Right lung (tissue), 5 donors: Measurements from ENCODE around the gene GYPC. TPM values are rescaled to one million over a fixed set of nuclear protein-coding genes. Genes with fewer than 3 reads are reported as not detected.

Source experiments
- DNase-seq, 2 donors: peaks; one replicate each; pipeline ENCODE4 v3.0.0-alpha.2; 2013
- polyA plus RNA-seq, 5 donors: library from polyadenylated mRNA; unstranded; fragments of 120-200 nt; gene quantifications; one replicate each; pipeline versions ENCODE4 v1.2.1 to v1.2.3, GENCODE V29; 2013; ENCODE audit warnings: inconsistent platforms in 1 of 5, low replicate concordance in 1 of 5; ENCODE audit not compliant: insufficient read length in 5 of 5, insufficient read depth in 1 of 5

GYPC gene
- polyA plus RNA-seq, 5 donors = 57.8 to 84.0 (median 76.0) TPM

DNA sequence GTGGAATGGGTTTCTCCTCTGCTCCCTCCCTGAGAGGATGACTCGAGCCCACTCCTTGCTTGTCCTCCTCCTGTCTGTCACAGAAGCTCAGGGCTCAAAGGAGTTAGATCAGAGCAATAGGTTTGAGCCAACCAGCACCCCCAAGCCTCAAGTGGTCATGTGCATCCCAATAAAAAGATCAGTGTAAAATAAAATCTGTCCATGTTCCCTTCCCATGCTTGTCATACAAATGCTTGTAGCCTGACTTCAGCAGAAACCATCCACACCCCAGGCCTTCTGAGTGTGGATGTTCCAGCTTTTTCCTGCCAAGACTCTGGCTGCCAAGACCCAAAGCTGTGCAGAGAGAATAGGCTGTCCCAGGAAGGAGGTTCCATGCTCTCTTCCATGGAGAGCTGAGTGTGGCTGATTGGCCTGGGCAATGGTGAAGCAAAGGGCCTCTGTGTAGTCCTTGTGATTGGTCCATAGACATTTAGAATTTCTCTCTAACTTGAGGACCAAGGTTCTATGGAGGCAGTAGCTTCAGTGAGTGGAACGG, 67.4 kb downstream of the GYPC start:
- DNase-seq = no peak

DNA sequence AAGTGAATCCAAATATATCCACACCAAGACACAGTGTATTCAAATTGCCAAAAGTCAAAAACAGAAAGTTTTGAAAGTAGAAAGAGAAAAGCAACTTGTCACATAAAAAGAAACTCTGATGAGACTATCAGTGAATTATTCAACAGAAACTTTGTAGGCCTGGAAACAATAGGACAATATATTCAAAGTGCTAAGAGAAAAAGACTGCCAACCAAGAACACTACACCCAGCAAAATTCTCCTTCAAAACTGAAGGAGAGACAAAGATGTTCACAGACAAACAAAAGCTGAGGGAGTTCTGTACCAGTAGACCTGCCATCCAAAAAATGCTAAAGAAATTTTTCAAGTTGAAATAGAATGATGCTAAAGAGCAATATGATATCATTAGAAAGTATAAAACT, 69.6 kb downstream of the GYPC start:
- DNase-seq = no peak

- no peak for DNase-seq
Measured at GRCh38 chr2:126729896-126730295, 73.9 kb downstream of the GYPC start.

- DNase-seq = no peak
Measured at GRCh38 chr2:126730655-126731054, 74.7 kb downstream of the GYPC start.

DNA sequence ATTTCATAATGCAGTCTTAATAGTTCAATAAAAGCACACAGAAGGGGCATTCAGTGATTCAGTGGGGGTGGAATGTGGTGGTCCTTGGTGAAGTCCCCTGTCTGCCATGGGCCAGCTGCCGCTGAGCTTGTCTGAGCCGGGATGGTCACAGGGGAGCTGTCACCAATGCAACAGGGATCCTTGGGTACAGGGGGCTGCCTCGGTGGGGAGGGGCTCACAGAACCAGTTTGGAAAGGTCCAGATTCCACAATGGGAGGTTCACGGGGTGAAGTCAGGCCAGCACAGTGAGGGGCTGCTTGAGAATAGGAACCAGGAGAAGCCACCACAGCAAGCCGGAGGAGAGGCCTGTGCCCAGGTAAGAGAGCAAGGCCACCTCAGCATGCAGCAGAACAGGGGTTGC, 75.4 kb downstream of the GYPC start:
- DNase-seq = no peak

DNA sequence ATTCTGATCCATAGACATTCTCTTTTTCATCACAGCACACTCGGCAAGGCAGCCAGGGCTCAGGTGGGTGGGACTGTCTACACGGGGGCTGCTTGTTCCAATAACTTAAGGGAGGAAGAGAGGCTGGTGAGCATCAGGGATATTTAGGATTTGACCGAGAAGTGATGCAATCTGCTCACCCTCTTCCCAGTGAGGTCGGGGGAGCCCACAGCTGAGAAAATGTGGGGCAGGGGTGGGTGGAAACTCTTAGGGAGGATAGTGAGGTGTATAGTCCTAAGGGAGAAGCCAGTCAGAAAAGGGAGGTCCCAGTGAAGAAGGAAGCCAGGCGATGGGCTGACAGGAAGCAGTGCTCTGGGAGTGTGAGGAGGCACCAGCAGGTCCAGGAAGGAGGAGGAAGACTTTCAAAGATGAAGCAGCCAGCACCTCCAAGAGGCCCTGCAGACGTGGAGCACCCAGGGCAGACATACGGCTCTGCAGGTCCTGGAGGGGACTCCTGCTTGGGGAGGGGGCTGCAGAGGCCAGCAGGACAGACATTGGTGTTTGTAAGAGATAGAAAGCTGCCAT, 76.8 kb downstream of the GYPC start:
- no peak for DNase-seq

DNA sequence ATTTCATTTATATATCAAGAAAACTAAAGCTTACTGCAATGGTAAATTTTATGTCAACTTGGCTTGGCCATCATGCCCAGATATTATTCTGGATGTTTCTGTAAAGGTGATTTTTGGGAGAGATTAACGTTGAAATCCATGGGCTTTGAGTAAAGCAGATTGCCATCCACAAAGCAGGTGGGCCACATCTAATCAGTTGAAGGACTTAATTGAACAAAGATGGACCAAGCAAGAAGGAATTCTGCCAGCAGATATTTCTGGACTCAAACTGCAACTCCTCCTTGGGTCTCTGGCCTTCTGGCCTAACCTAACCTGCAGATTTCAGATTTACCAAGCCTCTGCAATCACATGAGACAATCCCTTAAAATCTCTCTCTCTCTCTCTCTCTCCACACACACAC, 77.8 kb downstream of the GYPC start:
- DNase-seq = no peak

DNA sequence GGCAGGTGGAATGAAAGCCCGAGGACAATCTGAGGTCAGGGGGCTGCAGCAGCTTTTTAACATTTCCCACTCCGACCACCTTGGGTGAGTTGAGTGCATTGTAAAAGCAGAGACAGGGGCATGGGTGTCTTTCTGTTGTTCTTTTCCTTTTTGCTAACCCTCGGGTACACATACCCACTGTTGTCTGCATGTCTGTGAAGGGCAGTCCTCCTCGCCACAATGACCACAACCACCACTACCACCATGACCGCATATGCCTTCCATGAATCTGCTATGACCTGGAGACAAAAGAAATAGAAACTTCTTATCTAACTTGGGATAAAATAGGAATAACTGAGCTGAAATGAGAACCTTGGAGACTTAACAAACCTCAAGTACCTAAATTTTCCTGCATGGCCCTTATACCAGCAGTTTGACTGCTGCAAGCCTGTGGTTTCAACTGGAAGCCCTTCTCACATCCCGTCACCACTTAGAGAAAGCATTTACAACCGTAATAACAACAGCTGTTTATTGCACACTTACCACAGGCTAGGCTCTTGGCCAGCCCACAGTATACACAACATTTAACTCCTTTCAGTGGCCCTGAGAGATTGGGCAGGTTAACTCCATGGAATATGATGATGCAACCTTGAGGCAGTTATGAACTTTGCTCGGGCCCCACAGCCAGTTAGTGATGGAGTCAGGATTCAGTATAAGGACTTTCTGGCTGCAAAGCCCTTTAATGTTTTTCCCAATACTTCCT, 80.3 kb downstream of the GYPC start:
- no peak for DNase-seq

- no peak for DNase-seq
Measured at GRCh38 chr2:126739141-126739540, 83.2 kb downstream of the GYPC start.

DNA sequence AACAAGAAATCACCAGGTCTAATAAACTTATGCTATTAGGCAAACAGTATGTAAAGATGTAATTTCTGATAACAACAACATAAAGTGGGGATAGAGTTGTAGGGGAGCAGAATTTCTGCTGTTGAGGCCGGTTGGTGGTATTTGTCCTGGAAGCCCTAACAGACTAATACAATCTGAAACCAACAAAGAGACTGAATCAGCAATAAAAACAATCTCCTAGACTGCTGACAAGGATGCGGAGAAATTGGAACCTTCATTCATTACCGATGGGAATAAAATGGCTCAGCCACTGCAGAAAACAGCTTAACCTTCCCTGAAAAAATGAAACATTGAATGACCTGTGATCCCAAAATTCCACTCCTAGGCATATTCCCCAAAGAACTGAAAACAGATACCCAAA, 88.7 kb downstream of the GYPC start:
- DNase-seq = no peak

Other genes starting within 250 kb of the GYPC start
- not detected for gene TEX51, start 242.7 kb downstream of the GYPC start, polyA plus RNA-seq